ENCODE results near the gene BAIAP2L2.

BAIAP2L2 gene

GRCh38 chr22:38036392-38037062 is 74.0 kb downstream of the BAIAP2L2 start:
- no peak for DNase-seq

GRCh38 chr22:38035530-38035885 is 75.0 kb downstream of the BAIAP2L2 start:
- no peak for DNase-seq
